Subcutaneous abdominal adipose tissue (tissue), 5 donors: ENCODE data around the gene PEX16.

Source experiments
- H3K27ac ChIP-seq: one replicate; pipeline ENCODE4 v1.7.0; 2013; ENCODE audit warnings: low read depth, mild to moderate bottlenecking, inconsistent platforms, low read length, moderate library complexity
- H3K27me3 ChIP-seq, 5 donors: one replicate each; pipeline ENCODE4 v1.7.0; 2013; ENCODE audit warnings: low read length in 5 of 5, inconsistent platforms in 1 of 5; ENCODE audit not compliant: control insufficient read depth in 5 of 5, insufficient read depth in 4 of 5
- H3K36me3 ChIP-seq, 5 donors: one replicate each; pipeline ENCODE4 v1.7.0; 2013; ENCODE audit warnings: low read length in 5 of 5; ENCODE audit not compliant: control insufficient read depth in 5 of 5, insufficient read depth in 5 of 5
- H3K4me1 ChIP-seq, 5 donors: one replicate each; pipeline ENCODE4 v1.7.0; 2013; ENCODE audit warnings: low read length in 5 of 5, mild to moderate bottlenecking in 3 of 5, moderate library complexity in 1 of 5; ENCODE audit not compliant: control insufficient read depth in 5 of 5, insufficient read depth in 5 of 5
- H3K4me3 ChIP-seq, 5 donors: one replicate each; pipeline ENCODE4 v1.7.0; 2013; ENCODE audit warnings: low read length in 5 of 5, low read depth in 1 of 5
- H3K9ac ChIP-seq, 5 donors: one replicate each; pipeline ENCODE4 v1.7.0; 2013; ENCODE audit warnings: low read length in 5 of 5, mild to moderate bottlenecking in 4 of 5, moderate library complexity in 3 of 5
- H3K9me3 ChIP-seq, 5 donors: one replicate each; pipeline ENCODE4 v1.7.0; 2013; ENCODE audit warnings: low read length in 5 of 5; ENCODE audit not compliant: control insufficient read depth in 5 of 5
- donor health status: healthy.
- donor health status: healthy.
- donor health status: healthy.
- donor health status: healthy.
- donor health status: healthy.

PEX16 gene

DNA sequence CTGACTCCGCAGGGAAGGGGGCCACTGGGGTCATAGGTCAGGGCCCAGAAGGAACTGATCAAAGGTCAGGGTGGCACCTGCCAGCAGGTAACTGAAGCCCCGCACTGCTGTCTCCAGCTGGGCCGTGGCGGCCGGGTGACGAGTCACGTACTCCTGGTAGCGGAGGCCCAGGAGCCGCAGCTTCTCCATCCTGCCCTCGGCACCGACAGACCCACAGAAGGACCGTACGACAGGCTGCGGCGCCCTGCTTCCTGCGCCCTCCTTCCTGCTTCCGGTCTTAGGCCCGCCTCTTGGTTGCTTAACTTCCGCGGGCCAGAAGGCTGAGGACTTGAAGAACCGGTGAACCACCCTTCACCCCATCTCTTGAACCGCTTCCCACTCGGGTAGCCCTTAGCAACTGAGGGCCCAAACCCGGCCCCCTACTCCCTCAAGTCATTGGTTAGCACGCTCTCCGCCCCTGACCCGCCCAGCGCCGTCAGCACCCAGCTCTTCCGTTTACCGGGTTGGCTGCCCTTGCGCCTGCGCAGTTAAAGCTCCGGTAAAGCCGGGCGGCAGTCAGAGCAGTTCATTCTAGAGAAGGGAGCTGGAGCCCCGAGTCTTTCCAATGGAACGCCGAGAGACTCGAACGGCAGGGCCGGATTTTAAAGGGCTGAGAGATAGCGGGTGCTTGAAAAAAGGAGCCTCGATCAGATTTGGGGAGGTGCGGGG is at the start of gene PEX16:
TSS of gene PEX16 (minus strand) at position 255 of the 708 bp plus-strand sequence. CDS start at position 189, 66 bp downstream.
- peak within 1 kb of the TSS; percentile 84 for H3K27ac ChIP-seq
- H3K9me3 ChIP-seq = no peaks in the 10 kb centered on the region
- H3K4me3 ChIP-seq = peak within 1 kb of the TSS; percentile 92 to 99 (median 97)
- H3K4me1 ChIP-seq = peaks cover 1 to 59% (median 31%) of the 10 kb centered on the region in 5 donors
- peaks cover 0 to 34% (median 33%) of the 10 kb centered on the region in 5 donors for H3K36me3 ChIP-seq
- H3K27me3 ChIP-seq = peaks cover 2 to 13% (median 4%) of the 10 kb centered on the region in 5 donors
- peak within 1 kb of the TSS; percentile 68 to 98 (median 90) for H3K9ac ChIP-seq

DNA sequence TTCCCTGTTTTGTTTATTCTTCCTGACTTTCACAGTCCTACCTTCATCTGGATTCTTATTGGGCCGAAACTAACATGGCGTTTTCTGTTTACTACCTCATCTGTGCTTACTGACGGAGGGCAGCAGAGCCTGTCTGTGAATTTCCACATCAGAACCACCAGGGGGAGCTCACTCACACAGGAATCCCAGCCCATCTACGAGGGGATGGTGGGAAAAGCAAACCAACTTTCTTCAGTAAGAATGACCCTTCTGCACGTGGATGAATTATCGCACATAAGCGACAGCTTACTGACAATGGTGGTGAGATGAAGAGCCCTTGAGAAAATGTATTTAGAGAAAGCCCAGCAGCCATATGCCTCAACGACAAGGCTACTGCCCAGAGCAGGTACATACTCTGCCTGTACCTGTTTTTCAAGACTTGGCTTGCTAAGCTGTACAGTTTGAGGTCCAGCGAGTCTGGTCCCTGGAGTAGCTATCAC is 47.3 kb upstream of the PEX16 start:
- Histone ChIP-seq H3K27ac (no peak overlapping the region), H3K27me3 (no peaks in the 10 kb centered on the region), H3K9me3 (no peaks in the 10 kb centered on the region), H3K4me1 (peaks cover 0 to 15% (median 12%) of the 10 kb centered on the region in 5 donors), H3K36me3 (peaks cover 21 to 57% (median 27%) of the 10 kb centered on the region in 5 donors), H3K9ac (no peak overlapping the region), H3K4me3 (no peak overlapping the region)

- H3K9me3 ChIP-seq = peaks cover 0 to 5% (median 0%) of the 10 kb centered on the region in 5 donors
- H3K4me3 ChIP-seq = no peak overlapping the region
- H3K27me3 ChIP-seq = no peaks in the 10 kb centered on the region
- peaks cover 7 to 26% (median 10%) of the 10 kb centered on the region in 5 donors for H3K36me3 ChIP-seq
- no peak overlapping the region for H3K9ac ChIP-seq
- peaks cover 0 to 16% (median 15%) of the 10 kb centered on the region in 5 donors for H3K4me1 ChIP-seq
- H3K27ac ChIP-seq = no peak overlapping the region
Observed at GRCh38 chr11:45961751-45962240, 44.1 kb upstream of the PEX16 start.

DNA sequence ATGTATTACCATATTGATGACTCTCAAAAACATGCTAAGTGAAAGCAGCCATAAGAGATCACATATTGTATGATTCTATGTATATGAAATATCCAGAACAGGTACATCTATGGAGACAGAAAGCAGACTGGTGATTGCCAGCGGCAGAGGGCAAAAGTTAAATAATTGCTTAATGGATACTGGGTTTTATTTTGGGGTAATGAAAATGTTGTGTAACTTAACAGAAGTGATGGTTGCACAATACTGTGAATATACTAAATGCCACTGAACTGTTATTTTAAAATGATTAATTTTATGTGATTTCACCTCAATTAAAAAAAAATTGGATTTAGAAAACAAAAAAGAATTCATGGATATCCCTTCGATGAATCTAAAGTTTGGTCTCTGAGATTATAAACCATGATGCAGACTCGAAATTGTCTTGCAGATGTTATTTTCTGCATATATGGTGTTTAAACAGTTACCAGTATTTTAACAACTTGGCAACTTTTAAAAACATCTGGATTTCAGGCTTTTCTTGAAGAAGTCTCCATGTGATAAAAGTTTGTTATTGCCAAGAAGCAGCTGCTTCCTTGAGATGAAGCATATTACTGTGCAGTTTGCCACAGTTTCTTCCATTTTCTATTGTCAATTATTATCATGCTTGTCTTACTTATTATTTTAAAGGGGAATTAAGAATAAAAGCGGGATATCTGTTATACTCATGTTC is 42.9 kb upstream of the PEX16 start:
- Histone ChIP-seq H3K9ac (no peak overlapping the region), H3K27ac (no peak overlapping the region), H3K4me1 (peaks cover 0 to 16% (median 15%) of the 10 kb centered on the region in 5 donors), H3K36me3 (peaks cover 6 to 19% (median 7%) of the 10 kb centered on the region in 5 donors), H3K9me3 (peaks cover 0 to 5% (median 0%) of the 10 kb centered on the region in 5 donors), H3K27me3 (no peaks in the 10 kb centered on the region), H3K4me3 (no peak overlapping the region)

- no peak overlapping the region for H3K9ac ChIP-seq
- H3K4me1 ChIP-seq = peaks cover 0 to 16% (median 14%) of the 10 kb centered on the region in 5 donors
- H3K4me3 ChIP-seq = no peak overlapping the region
- H3K27me3 ChIP-seq = no peaks in the 10 kb centered on the region
- peaks cover 0 to 5% (median 0%) of the 10 kb centered on the region in 5 donors for H3K9me3 ChIP-seq
- no peak overlapping the region for H3K27ac ChIP-seq
- peaks cover under 1 to 14% (median 5%) of the 10 kb centered on the region in 5 donors for H3K36me3 ChIP-seq
Observed at GRCh38 chr11:45959851-45960250, 42.2 kb upstream of the PEX16 start.

GRCh38 chr11:45949992-45950407 is 32.3 kb upstream of the PEX16 start:
- peaks cover 29 to 74% (median 49%) of the 10 kb centered on the region in 5 donors for H3K36me3 ChIP-seq
- H3K27me3 ChIP-seq = no peaks in the 10 kb centered on the region

GRCh38 chr11:45948356-45948755 is 30.7 kb upstream of the PEX16 start:
- H3K4me1 ChIP-seq = peaks cover 0 to 10% (median 0%) of the 10 kb centered on the region in 5 donors
- no peak overlapping the region for H3K4me3 ChIP-seq
- H3K9ac ChIP-seq = no peak overlapping the region
- no peaks in the 10 kb centered on the region for H3K9me3 ChIP-seq
- no peaks in the 10 kb centered on the region for H3K27me3 ChIP-seq
- H3K27ac ChIP-seq = no peak overlapping the region
- peaks cover 27 to 89% (median 61%) of the 10 kb centered on the region in 5 donors for H3K36me3 ChIP-seq

More at GRCh38 chr11:45949992-45950407, 32.3 kb upstream of the PEX16 start:
- Histone ChIP-seq H3K27ac (no peak overlapping the region), H3K9me3 (no peaks in the 10 kb centered on the region), H3K9ac (no peak overlapping the region), H3K4me1 (peaks cover 0 to 7% (median 0%) of the 10 kb centered on the region in 5 donors), H3K4me3 (no peak overlapping the region)

GRCh38 chr11:45947885-45948284 is 30.2 kb upstream of the PEX16 start:
- H3K36me3 ChIP-seq = peaks cover 27 to 89% (median 56%) of the 10 kb centered on the region in 5 donors
- H3K4me1 ChIP-seq = peaks cover 0 to 10% (median 0%) of the 10 kb centered on the region in 5 donors
- no peaks in the 10 kb centered on the region for H3K9me3 ChIP-seq
- no peak overlapping the region for H3K27ac ChIP-seq
- H3K4me3 ChIP-seq = no peak overlapping the region
- H3K27me3 ChIP-seq = no peaks in the 10 kb centered on the region
- H3K9ac ChIP-seq = no peak overlapping the region

GRCh38 chr11:45945397-45945999 is 27.8 kb upstream of the PEX16 start:
- H3K9me3 ChIP-seq = no peaks in the 10 kb centered on the region
- peaks cover 0 to 10% (median 0%) of the 10 kb centered on the region in 5 donors for H3K4me1 ChIP-seq
- H3K27me3 ChIP-seq = no peaks in the 10 kb centered on the region
- H3K9ac ChIP-seq = peak overlapping the region in 1 of 5 donors; percentile 16
- no peak overlapping the region for H3K4me3 ChIP-seq
- peak overlapping the region; percentile 11 for H3K27ac ChIP-seq
- peaks cover 37 to 81% (median 65%) of the 10 kb centered on the region in 5 donors for H3K36me3 ChIP-seq
